Body of pancreas (tissue), 4 donors: ENCODE results near the gene PPP4R3B. TPM values are rescaled to one million over a fixed set of nuclear protein-coding genes. Genes with fewer than 3 reads are reported as not detected.

Experiments
- ATAC-seq: fragments of 150-250 bp; one replicate; pipeline ENCODE4 v1.9.1; 2016
- DNase-seq, 4 donors: peaks; one replicate each; pipeline ENCODE4 v3.0.0-alpha.2; 2019
- H3K27ac ChIP-seq, 4 donors: fragments of 200-600 bp; sonication (generic); 1 replicate in 3 of 4; 2 replicates in 1 of 4; pipeline versions ENCODE4 v1.5.1 to v1.6.1; 2016 to 2019; ENCODE audit warnings: mild to moderate bottlenecking in 1 of 4, mixed read lengths in 1 of 4, moderate library complexity in 1 of 4
- H3K27me3 ChIP-seq, 2 donors: fragments of 200-600 bp; sonication (generic); one replicate each; pipeline ENCODE4 v1.6.0; 2016; ENCODE audit warnings: mild to moderate bottlenecking in 1 of 2
- H3K36me3 ChIP-seq, 2 donors: fragments of 200-600 bp; sonication (generic); replicated peaks in 1 of 2; 2 replicates each; pipeline ENCODE4 v1.5.1; 2016; ENCODE audit warnings: low read depth in 2 of 2; ENCODE audit not compliant: insufficient read depth in 1 of 2
- H3K4me1 ChIP-seq: fragments of 200-600 bp; sonication (generic); one replicate; pipeline ENCODE4 v1.6.0; 2016
- H3K4me3 ChIP-seq, 2 donors: fragments of 200-600 bp; sonication (generic); 1 replicate in 1 of 2; 2 replicates in 1 of 2; pipeline ENCODE4 v1.5.1; 2016 to 2019
- H3K9me3 ChIP-seq, 3 donors: fragments of 200-600 bp; sonication (generic); 1 replicate in 2 of 3; 2 replicates in 1 of 3; pipeline ENCODE4 v1.5.1; 2016
- CTCF ChIP-seq, 7 experiments: fragments of 450-650 bp in 4 of 7; fragments of 200-600 bp in 3 of 7; sonication (generic) in 3 of 7; IDR thresholded peaks; one replicate each; pipeline ENCODE4 v1.5.1; 2016 to 2019; ENCODE audit warnings: antibody characterized with exemption in 7 of 7
- POLR2A ChIP-seq, 3 donors: fragments of 450-650 bp; IDR thresholded peaks; one replicate each; pipeline ENCODE4 v1.6.1; 2016; ENCODE audit warnings: antibody characterized with exemption in 3 of 3, mild to moderate bottlenecking in 2 of 3
- WGBS, 2 donors: methylation state at CpG; one replicate each; pipeline ENCODE4 v1.1.5; 2017; 5-methylcytosine and 5-hydroxymethylcytosine counted together
- intact Hi-C: fragments of 100-400 bp; cut with DNase I; formaldehyde crosslinking; loops from one replicate; pipeline ENCODE4 v1.15.1; 2023
- total RNA-seq, 2 donors: library from RNA; depleted of rRNA; stranded (reverse); fragments of >200 nt; gene quantifications; one replicate each; pipeline ENCODE4 v1.1.0, GENCODE V29; 2016

PPP4R3B gene
- total RNA-seq, 2 donors from 2014 or later, result 46.4 to 50.1 TPM

DNA sequence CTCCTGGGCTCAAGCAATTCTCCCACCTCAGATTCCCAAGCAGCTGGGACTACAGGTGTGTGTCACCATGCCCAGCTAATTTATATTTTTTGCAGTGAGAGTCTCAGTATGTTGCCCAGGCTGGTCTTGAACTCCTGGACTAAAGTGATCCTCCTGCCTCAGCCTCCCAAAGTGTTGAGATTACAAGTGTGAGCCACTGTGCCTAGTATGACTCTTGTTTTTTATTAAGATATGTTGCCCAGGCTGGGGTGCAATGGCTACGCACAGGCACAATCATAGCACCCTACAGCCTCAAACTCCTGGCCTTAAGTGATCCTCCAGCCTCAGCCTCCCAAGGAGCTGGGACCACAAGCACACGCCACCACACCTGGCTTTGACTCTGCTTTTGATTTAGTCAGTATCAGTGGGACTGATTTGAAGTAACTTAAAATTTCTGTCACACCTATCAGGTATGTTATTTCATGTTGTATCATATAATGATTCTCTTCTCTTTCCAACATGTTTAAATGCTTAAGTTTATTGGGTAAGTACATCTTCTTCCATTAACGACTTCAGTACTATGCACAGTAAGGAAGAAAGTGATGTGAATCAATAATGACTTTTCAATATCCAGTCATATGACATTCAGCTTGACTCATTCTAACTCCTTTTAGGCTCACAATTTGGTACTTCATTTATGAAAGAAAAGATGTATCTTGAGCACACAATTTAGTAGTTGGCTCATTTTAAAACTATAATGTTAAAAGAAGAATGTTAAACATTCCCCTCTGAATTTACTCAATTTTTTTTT is 6.3 kb downstream of the PPP4R3B start:
- no peaks in the 10 kb centered on the region for H3K27me3 ChIP-seq
- ATAC-seq, result no peak
- no peak overlapping the region for H3K4me3 ChIP-seq
- H3K27ac ChIP-seq, result peak overlapping the region; percentile 50 to 89 (median 79)
- peaks cover 0 to 5% of the 10 kb centered on the region in 2 donors for H3K36me3 ChIP-seq
- H3K4me1 ChIP-seq, result peaks cover 51% of the 10 kb centered on the region
- intact Hi-C loops, result no loop called here
- no peak for DNase-seq
- no peak for TF ChIP-seq POLR2A (IDR thresholded peaks at IDR 0.05)
- TF ChIP-seq CTCF (IDR thresholded peaks at IDR 0.05), result no peak
- WGBS, 2 donors, result 85 to 89% methylated on average over 3 of the region's 3 CpGs
- no peaks in the 10 kb centered on the region for H3K9me3 ChIP-seq

DNA sequence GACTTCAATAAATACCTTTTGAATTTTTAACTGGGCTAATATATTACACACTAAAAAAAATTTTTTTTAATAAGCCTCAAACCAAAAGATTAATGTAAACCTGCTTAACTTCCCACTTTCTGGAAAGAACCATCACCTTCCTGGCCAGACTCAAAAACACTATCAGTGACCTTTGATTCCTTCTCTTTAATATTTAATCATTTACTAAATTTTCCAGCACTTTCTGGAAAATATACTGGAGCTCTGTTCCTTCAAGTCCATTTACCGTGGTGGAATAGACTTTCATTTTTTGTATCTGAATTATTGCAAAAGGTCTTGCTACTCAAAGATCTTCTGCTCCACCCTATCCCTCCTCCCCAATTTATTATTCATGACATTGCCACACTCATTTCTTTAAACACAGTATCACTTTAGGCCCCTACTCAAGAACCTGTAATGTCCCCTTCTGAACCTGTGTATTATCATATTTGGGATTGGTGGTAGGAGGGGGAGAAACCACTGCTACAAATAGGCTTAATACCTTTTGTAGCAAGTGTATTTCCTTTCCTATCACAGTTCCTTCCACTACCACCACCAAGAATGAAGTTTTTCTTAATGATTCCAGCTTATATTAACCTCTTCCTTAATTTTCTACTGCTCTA is 7.4 kb downstream of the PPP4R3B start:
- WGBS, 2 donors, result 14 to 20% methylated on average over 1 of the region's 1 CpG
- ATAC-seq (peak; percentile 80), DNase-seq (peak in 1 of 4 donors; percentile 22)
- H3K4me1 ChIP-seq, result peaks cover 55% of the 10 kb centered on the region
- no peaks in the 10 kb centered on the region for H3K27me3 ChIP-seq
- peaks cover 0 to 5% of the 10 kb centered on the region in 2 donors for H3K36me3 ChIP-seq
- intact Hi-C loops, result no loop called here
- H3K27ac ChIP-seq, result peak overlapping the region; percentile 60 to 89 (median 79)
- no peak for TF ChIP-seq CTCF (IDR thresholded peaks at IDR 0.05)
- no peak for TF ChIP-seq POLR2A (IDR thresholded peaks at IDR 0.05)
- no peak overlapping the region for H3K4me3 ChIP-seq
- H3K9me3 ChIP-seq, result no peaks in the 10 kb centered on the region

- peak; percentile 37 for ATAC-seq
- Histone ChIP-seq H3K4me1 (peaks cover 62% of the 10 kb centered on the region), H3K4me3 (no peak overlapping the region), H3K36me3 (peaks cover 0 to 5% of the 10 kb centered on the region in 2 donors), H3K27me3 (no peaks in the 10 kb centered on the region), H3K9me3 (no peaks in the 10 kb centered on the region), H3K27ac (peak overlapping the region; percentile 70 to 89 (median 79))
- intact Hi-C loops, result no loop called here
- WGBS, 2 donors, result 23 to 30% methylated on average over 8 of the region's 8 CpGs
- DNase-seq, result peak in 1 of 4 donors; percentile 39
- TF ChIP-seq POLR2A (IDR thresholded peaks at IDR 0.05) (no peak), CTCF (IDR thresholded peaks at IDR 0.05) (no peak)
Observed at GRCh38 chr2:55609193-55609794, 8.1 kb downstream of the PPP4R3B start.

DNA sequence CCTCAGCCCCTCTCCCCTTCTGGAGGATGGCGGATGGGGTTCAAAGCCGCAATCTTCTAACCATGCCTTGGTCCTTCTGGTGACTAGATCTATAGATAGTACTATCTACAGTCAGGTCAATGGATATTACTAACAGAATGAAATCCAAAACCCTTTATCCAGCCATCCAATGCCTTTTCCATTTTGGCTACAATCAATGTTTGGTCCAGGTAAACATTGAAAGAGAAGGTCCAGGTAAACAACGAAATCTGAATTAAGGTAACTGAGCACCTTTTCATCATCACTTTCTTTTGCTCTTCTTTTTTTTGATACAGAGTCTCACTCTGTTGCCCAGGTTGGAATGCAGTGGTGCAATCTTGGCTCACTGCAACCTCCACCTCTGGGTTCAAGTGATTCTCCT is 9.7 kb downstream of the PPP4R3B start:
- intact Hi-C loops, result no loop called here
- DNase-seq (no peak), ATAC-seq (no peak)
- Histone ChIP-seq H3K4me3 (no peak overlapping the region), H3K4me1 (peaks cover 76% of the 10 kb centered on the region), H3K9me3 (no peaks in the 10 kb centered on the region), H3K27ac (peak overlapping the region in 2 of 4 donors; percentile 13 to 73), H3K27me3 (no peaks in the 10 kb centered on the region), H3K36me3 (peaks cover 0 to 5% of the 10 kb centered on the region in 2 donors)
- TF ChIP-seq CTCF (IDR thresholded peaks at IDR 0.05) (no peak), POLR2A (IDR thresholded peaks at IDR 0.05) (no peak)
- WGBS, 2 donors, result 73 to 75% methylated on average over 3 of the region's 3 CpGs
